Endometrial microvascular endothelial cells (primary cell): ENCODE measurements around the gene STAB1. TPM values are rescaled to one million over a fixed set of nuclear protein-coding genes. Genes with fewer than 3 reads are reported as not detected.

Experiments
- in situ Hi-C: cut with HindIII; loops from 2 replicates; pipeline ENCODE4 v1.10.0; 2017; ENCODE audit warnings: low sequenced_read_pairs, low pct_unique_long_range_greater_than_20kb; ENCODE audit errors: inconsistent ontology term
- total RNA-seq: library from RNA; depleted of rRNA; stranded (reverse); fragments of >200 nt; gene quantifications from one replicate; pipeline ENCODE4 v1.2.3, GENCODE V29; 2015; ENCODE audit errors: inconsistent ontology term

The STAB1 gene
- total RNA-seq, 1 donor from 2014 or later, result 259 TPM

DNA sequence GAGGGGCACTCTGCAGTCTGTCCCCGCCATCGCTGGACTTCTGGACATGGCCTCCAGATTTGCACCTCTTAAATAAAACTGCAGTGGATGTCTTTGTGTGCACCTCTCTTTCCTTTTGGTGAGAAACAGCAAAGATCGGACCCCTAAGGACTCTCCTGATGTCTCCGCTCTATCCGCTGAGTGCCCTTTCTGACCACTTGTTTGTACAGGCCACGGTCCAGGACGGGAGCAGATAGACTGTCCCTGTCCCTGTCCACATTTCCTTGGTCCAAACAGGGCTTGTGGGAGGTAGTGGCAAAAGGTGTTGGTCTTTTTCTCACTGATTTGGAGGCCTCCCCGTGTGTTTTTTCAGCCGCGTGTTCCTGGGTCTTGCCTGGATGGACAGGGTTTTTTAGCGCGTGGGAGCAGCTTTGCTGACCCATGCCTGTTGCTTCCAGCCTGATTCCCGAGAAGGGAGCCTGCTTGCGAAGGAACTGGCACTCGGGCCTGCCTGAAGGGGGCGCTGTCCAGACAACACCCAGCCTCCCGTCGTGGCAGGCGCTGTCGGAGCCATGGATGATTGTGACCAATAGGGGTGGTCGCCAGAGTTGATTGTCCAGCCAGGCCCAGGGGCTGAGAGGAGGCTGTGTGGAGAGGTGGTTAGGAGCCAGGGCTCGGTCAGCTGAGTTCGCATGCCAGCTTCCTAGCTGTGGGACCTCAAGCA lies 13.2 kb upstream of the STAB1 start:
- in situ Hi-C loops, result no loop called here

DNA sequence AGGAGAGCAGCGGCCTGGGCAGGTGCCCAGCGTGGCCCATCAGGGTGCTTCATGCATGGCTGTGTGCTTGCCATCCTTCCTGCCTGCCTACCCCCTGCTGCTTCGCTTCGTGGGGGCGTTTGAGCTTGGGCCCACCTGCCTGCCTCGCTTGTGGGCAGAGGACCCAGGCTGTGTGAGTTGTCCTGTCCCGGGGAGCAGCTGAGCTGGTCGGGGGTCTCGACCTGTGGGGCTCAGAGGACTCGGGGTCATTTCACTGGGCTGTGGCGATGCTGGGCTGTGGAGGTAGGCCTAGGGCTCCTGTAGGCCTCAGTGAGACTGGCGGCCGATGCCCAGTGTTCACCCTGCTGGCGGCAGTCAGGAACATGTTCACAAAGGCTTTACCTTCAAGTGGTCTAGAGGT lies 12.1 kb upstream of the STAB1 start:
- in situ Hi-C loops, result no loop called here

DNA sequence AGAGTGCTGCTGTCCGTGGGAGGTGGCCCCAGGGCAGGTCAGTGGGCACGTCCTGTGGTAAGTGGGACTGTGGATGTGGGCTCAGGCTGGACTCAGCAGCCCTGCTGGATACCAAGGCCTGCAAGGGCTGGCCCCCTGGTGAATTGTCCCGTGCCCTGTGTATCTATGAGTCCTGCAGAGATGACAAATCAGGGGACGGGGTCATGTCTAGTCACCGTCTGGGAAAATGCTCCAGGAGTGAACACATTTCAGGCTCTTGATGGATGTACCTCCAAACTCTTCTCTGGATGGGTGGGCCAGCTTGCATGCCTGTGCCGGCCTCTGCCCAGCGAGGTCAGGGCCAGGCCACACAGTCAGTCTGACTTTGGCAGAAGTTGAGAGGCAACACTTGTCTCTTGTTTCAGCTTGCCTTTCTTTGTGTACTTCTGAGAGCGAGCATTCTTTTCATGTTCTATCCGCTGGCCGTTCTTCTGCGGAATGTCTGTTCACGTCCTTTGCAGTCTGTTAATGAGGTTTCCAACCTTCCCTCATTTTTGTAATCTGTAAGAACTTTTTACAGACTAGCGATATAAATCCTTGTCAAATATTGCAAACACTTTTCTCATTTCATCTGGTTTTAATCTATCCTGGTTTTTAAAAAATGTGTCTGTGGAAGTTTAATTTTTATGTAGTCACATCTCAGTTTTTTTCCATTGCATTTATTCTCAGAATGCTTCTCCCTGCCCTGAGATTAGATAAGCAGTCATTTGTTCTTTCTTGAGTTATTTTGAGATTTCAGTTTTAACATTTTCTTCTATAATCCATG lies 11.4 kb upstream of the STAB1 start:
- in situ Hi-C loops, result no loop called here

DNA sequence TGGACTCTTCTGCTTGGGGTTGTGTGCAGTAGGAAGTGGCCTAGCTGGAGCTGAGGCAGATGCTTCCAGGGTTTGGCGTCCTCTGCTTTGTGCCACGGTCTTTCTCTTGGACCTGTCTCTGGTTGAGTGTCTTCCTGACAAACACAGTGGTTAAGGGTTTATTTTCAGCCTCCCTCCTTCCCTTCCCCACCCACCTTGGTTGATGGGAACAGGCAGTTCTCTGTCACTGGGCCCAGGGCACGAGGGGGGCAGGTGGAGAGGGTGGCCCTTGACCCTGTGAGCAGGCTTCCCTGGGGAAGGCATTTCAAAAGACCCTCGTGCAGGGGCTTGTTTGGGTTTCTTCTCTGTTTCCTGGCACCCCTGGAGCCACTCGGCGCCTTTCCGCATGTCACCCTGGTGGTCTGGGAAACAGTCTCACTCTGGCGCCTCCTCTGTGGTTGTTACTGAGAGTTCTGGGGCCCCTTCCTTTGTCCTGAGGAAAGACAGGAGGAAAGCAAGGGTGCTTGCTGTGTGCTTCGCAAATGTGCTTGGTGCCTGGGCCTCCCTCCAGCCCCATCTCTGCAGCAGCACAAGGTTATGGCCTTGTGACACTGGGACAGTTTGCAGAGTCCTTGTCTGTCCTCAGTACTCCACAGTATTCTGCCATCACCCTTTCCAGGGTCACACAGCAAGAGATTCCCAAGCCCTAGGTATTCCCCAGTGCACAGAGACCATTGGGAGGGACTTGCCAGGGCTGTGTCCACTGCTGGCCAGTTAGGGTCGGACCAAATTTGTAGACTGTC lies 10.3 kb upstream of the STAB1 start:
- in situ Hi-C loops, result no loop called here

DNA sequence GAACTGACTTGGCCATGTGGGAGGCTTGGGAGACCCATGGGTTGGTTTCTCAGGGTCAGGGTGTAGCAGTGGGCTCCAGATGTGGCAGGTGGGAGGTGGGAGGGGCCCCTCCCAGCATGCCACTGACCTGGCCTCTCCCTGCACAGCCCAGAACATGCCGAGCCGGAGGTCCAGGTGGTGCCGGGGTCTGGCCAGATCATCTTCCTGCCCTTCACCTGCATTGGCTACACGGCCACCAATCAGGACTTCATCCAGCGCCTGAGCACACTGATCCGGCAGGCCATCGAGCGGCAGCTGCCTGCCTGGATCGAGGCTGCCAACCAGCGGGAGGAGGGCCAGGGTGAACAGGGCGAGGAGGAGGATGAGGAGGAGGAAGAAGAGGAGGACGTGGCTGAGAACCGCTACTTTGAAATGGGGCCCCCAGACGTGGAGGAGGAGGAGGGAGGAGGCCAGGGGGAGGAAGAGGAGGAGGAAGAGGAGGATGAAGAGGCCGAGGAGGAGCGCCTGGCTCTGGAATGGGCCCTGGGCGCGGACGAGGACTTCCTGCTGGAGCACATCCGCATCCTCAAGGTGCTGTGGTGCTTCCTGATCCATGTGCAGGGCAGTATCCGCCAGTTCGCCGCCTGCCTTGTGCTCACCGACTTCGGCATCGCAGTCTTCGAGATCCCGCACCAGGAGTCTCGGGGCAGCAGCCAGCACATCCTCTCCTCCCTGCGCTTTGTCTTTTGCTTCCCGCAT lies 7.9 kb upstream of the STAB1 start:
- in situ Hi-C loops, result no loop called here

DNA sequence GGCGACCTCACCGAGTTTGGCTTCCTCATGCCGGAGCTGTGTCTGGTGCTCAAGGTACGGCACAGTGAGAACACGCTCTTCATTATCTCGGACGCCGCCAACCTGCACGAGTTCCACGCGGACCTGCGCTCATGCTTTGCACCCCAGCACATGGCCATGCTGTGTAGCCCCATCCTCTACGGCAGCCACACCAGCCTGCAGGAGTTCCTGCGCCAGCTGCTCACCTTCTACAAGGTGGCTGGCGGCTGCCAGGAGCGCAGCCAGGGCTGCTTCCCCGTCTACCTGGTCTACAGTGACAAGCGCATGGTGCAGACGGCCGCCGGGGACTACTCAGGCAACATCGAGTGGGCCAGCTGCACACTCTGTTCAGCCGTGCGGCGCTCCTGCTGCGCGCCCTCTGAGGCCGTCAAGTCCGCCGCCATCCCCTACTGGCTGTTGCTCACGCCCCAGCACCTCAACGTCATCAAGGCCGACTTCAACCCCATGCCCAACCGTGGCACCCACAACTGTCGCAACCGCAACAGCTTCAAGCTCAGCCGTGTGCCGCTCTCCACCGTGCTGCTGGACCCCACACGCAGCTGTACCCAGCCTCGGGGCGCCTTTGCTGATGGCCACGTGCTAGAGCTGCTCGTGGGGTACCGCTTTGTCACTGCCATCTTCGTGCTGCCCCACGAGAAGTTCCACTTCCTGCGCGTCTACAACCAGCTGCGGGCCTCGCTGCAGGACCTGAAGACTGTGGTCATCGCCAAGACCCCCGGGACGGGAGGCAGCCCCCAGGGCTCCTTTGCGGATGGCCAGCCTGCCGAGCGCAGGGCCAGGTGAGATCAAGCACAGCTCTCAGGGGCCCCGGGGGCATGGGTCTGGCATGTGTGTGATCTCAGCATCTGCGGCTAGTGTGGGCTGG lies 7.1 kb upstream of the STAB1 start:
- in situ Hi-C loops, result no loop called here

DNA sequence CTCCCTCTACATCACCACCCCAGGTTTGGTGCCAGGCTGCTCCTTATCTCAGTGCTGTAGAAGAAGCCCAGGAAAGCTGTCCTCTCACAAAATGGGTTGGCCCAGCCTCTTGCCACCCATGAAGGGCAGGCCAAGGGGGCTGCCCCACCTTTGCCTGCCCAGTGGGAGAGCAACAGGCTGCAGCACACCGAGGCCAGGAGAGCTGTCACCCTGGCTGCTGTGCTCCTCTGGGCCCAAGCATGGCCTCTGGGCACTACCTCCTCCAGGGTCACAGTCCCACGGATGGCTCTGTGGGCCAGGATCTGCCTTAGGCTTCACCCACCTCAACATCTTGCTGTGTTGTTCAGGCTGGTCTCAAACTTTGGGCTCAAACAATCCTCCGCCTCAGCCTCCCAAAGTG lies 6.4 kb upstream of the STAB1 start:
- in situ Hi-C loops, result no loop called here

DNA sequence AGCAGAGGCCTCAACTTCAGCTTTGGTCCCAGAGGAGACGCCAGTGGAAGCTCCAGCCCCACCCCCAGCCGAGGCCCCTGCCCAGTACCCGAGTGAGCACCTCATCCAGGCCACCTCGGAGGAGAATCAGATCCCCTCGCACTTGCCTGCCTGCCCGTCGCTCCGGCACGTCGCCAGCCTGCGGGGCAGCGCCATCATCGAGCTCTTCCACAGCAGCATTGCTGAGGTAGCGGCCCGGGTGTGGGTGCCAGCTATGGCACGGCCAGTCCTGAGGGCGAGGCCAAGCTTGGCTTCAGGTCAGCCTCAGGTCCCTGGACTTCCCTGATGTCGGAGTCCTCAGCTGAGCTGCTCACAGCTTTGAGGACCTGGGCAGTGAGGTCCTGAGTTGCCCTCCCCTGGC lies 5.7 kb upstream of the STAB1 start:
- in situ Hi-C loops, result no loop called here

DNA sequence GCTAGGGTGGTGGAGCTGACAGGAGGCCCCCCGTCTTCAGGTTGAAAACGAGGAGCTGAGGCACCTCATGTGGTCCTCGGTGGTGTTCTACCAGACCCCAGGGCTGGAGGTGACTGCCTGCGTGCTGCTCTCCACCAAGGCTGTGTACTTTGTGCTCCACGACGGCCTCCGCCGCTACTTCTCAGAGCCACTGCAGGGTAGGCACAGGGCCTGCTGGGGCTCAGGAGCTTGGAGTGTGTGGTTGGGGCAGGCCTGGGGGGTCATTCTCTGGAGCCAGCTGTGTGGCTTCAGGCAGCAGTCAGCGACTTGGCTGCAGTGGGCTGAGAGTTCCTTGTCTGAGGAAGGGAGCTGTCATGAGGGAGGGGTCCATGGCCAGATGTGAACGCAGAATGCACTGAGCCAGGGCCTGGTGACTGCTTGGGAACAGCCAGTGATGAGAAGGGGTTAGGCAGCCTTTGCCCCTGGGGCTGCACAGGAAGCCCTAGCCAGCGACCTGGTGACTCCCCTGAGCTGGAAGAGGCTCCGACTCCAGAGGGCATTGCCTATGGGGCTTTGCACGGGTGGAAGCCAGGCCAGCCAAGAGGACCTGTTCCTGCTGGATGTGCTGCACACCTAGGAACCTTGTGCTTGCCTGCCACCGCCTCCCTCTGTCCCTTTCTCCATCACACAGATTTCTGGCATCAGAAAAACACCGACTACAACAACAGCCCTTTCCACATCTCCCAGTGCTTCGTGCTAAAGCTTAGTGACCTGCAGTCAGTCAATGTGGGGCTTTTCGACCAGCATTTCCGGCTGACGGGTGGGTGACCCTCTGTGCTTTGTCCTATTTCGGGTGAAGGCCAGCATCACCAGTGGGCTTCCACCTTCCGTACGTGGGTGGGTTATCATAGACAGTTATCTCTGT lies 4.9 kb upstream of the STAB1 start:
- in situ Hi-C loops, result no loop called here

DNA sequence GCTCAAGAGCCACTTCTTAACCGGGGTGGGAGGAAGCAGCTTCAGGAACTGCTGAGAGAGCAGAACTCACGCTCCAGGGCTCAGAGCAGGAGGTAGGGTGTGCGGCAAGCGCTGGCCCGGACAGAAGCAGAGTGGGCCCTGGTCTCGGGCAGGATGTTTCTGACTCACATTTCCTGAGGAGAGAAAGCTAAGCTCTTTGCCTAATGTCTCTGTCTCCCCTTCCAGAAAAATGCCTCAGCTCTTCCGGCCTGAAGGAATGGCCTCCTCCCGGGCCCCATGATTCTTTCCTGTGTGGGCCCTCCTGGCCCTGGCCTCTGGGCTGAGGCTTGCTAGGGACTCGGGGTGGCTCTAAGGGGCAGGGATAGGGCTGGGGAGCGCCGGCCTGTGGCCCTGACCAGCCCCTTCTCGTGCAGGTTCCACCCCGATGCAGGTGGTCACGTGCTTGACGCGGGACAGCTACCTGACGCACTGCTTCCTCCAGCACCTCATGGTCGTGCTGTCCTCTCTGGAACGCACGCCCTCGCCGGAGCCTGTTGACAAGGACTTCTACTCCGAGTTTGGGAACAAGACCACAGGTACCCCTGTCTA lies 4.1 kb upstream of the STAB1 start:
- in situ Hi-C loops, result no loop called here

DNA sequence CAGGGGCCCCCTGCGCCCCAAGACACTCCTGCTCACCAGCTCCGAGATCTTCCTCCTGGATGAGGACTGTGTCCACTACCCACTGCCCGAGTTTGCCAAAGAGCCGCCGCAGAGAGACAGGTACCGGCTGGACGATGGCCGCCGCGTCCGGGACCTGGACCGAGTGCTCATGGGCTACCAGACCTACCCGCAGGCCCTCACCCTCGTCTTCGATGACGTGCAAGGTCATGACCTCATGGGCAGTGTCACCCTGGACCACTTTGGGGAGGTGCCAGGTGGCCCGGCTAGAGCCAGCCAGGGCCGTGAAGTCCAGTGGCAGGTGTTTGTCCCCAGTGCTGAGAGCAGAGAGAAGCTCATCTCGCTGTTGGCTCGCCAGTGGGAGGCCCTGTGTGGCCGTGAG lies 3.1 kb upstream of the STAB1 start:
- in situ Hi-C loops, result no loop called here

DNA sequence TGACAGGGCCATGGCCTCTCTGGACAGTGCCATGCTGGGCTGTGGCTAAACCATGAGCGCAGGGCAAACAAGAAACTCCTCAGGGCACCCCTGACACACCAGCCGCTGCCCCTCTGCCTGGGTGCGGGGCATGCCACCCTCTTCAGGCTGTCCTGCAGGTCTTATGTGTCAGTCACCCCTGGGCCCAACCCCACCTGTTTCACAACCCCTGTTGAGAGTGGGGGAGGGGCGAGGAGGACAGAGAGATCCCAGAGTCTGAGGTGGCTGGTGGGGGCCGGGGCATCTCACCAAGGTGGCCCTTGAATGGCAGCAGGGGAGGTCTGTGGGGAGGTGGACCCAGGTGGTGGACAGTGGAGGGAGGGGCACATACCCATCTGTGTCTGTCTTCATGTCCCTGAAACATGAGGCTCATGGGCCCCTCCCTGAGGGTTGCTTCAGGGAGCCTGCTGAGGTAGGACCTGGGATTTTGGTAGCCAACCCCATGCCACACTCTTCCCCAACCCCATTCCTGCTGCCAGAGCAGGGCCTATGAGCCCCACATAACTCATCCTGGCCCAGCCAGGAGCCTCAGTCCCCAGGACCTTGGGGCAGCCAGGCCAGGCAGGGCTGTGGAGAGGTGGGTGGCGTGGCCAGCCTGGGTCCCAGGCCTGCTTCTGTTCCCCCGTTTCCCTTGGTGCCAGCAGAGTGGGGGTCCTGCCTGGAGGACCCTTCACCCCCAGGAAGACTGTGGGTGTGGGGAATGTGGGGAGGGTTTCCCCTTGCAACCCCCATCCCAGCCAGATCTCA lies 1.7 kb upstream of the STAB1 start:
- in situ Hi-C loops, result no loop called here

DNA sequence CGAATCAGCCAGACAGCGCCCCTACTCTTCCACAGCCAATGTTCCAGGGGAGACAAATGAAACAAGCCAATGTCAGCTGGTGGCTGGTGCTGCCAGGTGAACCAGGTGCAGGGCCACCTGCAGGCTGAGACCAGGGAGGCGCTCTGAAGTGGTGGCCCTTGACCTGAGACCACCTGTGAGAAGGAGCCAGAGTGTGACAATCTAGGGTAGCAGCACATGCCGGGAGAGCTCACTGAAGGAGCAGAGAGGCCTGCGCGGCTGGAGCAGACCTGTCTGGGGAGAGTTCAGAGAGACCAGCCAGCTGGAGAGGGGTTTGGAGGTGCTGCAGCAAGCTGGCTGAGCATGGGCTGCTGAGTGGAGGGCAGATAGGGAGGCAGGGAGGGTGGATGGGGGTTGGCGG lies 693 bp upstream of the STAB1 start:
- in situ Hi-C loops, result no loop called here

DNA sequence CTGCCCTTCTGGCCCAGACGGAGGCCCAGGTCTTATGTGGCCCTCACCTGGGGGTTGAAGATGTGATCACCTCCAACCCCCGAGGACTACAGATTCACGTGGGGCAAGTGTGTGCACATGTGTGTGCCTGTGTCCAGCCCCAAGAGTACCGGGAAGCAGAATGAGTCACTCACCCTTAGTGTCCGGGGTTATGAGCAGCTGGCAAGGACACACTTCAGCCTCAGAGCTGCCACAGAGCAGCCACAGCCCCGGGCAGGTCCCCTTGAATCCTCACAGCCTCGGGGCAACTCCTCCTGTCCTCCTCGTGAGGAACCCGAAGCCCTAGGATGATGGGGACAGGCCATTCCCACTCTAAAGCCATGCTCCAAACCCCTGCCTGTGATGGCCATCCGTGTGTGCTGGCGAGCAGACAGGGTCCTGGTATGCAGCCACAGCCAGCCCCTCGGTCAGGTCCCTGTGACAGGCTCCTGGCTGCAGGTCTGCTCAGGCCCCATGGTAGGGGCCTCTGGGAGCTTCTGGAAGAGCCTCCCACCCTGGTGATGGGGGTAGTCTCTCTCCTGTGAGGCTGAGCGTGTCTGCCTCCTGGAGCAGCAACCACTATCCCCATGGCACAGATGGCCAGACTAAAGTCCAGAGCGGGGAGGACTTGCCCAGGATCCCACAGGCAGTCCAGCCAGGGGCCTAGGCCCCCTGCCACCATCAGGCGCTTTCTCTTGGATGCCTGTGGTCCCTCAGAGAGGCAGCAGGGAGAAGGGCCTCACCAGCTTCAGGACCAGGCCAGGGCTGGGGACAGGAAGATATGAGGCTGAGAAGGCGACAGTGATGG lies 852 bp downstream of the STAB1 start:
- in situ Hi-C loops, result no loop called here
